ENCODE measurements around the gene PGBD5. TPM values are rescaled to one million over a fixed set of nuclear protein-coding genes. Genes with fewer than 3 reads are reported as not detected.

Gene PGBD5
- total RNA-seq, 1 donor from 2014 or later: 16.2 TPM

DNA sequence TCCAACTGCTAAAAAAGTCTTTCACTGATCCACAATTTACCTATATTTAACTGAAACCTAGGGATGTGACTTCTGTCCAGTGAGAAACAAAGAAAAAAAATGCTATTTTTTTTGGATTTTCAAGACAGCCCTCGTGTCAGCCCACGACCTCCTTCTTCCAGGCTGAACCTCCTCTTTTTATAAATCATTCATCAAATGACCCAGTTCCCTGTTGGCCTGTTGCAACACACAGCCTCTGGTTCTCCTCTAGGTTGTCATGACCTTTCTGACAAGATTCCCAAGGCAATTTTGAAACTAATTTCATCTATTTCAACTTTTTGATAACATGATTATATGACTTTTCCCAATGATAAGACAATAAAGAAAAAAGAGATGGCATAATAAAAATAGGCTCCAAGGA, 74.6 kb downstream of the PGBD5 start:
- TF ChIP-seq, protein P1, sequence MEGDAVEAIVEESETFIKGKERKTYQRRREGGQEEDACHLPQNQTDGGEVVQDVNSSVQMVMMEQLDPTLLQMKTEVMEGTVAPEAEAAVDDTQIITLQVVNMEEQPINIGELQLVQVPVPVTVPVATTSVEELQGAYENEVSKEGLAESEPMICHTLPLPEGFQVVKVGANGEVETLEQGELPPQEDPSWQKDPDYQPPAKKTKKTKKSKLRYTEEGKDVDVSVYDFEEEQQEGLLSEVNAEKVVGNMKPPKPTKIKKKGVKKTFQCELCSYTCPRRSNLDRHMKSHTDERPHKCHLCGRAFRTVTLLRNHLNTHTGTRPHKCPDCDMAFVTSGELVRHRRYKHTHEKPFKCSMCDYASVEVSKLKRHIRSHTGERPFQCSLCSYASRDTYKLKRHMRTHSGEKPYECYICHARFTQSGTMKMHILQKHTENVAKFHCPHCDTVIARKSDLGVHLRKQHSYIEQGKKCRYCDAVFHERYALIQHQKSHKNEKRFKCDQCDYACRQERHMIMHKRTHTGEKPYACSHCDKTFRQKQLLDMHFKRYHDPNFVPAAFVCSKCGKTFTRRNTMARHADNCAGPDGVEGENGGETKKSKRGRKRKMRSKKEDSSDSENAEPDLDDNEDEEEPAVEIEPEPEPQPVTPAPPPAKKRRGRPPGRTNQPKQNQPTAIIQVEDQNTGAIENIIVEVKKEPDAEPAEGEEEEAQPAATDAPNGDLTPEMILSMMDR (IDR thresholded peaks at IDR 0.05; ENCODE audit: unreplicated experiment): no peak

DNA sequence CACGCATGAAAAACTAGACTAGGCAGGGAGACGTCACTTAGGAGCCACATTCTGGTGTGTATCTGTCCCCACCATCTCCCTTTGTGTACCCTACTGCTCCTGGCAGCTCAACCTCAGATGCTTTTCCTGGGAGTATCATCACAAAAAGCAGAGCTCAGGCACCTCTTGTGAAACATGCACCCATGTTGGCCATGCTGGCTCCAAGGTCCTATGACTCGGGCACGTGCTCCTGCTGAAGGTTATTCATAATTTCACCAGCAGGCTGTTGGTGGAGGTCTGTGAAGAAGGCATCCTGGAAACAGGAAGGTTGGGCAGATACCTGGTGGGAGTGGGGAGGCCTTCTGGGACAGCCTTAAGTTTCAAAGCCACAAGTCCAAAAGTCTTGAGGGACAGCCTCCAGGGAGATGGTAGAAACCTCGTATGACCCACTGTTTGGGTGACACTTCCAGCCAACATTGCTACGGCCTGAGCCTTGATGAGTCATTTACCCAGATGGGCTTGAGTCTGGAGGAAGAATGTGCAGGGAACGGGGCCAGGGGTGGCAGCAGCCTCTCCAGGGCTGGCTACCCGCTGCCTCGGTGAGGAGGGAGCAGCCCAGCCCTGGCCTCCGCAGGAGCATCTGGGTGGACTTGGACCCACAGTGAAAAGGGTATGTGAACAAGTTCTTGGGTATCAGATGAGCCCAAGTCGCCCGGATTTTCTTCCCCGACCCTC, 75.8 kb downstream of the PGBD5 start:
- H3K27me3 Mint-ChIP-seq: no peaks in the 10 kb centered on the region
- DNase-seq (ENCODE audit: low spot score, unreplicated experiment): no peak
- H3K4me1 Mint-ChIP-seq (ENCODE audit: low read depth): peaks cover 5% of the 10 kb centered on the region
- no peaks in the 10 kb centered on the region for H3K9me3 Mint-ChIP-seq (ENCODE audit: low read depth)
- peak overlapping the region; percentile 57 for H3K27ac Mint-ChIP-seq
- peaks cover 18% of the 10 kb centered on the region for H3K36me3 Mint-ChIP-seq (ENCODE audit: insufficient read depth)
- H3K4me3 Mint-ChIP-seq (ENCODE audit: low read depth): no peak overlapping the region
- TF ChIP-seq, protein P1 (IDR thresholded peaks at IDR 0.05; ENCODE audit: unreplicated experiment): no peak

More for the DNA sequence above, 74.6 kb downstream of the PGBD5 start:
- H3K27me3 Mint-ChIP-seq: no peaks in the 10 kb centered on the region
- H3K36me3 Mint-ChIP-seq (ENCODE audit: insufficient read depth): peaks cover 18% of the 10 kb centered on the region
- H3K4me3 Mint-ChIP-seq (ENCODE audit: low read depth): no peak overlapping the region
- H3K27ac Mint-ChIP-seq: no peak overlapping the region
- H3K4me1 Mint-ChIP-seq (ENCODE audit: low read depth): peaks cover 5% of the 10 kb centered on the region
- no peak for DNase-seq (ENCODE audit: low spot score, unreplicated experiment)
- no peaks in the 10 kb centered on the region for H3K9me3 Mint-ChIP-seq (ENCODE audit: low read depth)

DNA sequence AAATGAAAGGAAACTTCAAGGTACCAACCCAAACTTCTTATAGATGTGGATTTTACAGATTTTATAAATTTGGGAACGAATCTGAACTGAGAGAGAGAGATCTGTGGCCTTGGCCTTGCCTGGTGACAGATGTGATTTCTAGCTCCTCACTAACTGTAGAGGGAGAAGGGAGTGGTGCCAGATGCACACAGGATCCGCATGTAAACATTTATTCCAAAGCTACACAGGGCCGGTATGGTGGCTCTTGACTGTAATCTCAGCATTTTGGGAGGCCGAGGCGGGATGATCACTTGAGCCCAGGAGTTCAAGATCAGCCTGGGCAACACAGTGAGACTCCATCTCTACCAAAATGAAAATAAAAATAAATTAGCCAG, 77.1 kb downstream of the PGBD5 start:
- no peak for DNase-seq (ENCODE audit: low spot score, unreplicated experiment)
- Mint-ChIP-seq H3K27ac (no peak overlapping the region), H3K4me1 (ENCODE audit: low read depth) (peaks cover 5% of the 10 kb centered on the region), H3K4me3 (ENCODE audit: low read depth) (no peak overlapping the region), H3K27me3 (no peaks in the 10 kb centered on the region), H3K36me3 (ENCODE audit: insufficient read depth) (peaks cover 17% of the 10 kb centered on the region), H3K9me3 (ENCODE audit: low read depth) (no peaks in the 10 kb centered on the region)
- TF ChIP-seq, protein P1 (IDR thresholded peaks at IDR 0.05; ENCODE audit: unreplicated experiment): no peak

DNA sequence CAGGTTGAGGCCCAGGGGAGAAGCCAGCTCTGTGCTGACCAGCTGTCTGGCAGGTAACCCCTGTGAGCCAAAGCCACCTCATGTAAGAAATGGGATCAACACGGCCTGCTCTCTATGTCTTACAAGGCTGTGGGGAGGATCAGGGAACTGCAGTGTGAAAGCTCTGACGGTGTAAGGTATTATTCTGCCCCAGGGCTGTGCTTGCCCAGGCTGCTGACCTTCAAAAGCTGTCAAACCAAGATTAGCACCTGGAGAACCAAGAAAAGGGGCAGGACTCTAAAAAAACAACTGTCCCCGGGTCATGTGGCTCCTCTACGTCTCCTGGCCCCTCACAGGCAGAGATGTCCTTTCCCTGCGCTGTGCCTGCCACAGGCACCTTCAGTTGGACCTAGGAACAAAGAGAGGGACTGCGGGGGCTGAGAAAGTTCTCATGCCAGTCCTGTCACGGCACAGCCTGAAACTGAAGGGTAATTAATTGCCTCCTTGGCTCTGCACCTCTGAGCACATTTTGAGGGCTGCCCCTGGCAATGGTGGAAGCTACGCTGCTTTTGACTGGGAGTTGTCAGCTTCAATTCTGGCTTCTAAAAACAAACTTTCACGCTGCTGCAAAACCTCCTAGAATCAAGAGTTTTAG, 77.6 kb downstream of the PGBD5 start:
- H3K27ac Mint-ChIP-seq: peak overlapping the region; percentile 64
- no peak for DNase-seq (ENCODE audit: low spot score, unreplicated experiment)
- no peaks in the 10 kb centered on the region for H3K9me3 Mint-ChIP-seq (ENCODE audit: low read depth)
- no peak overlapping the region for H3K4me3 Mint-ChIP-seq (ENCODE audit: low read depth)
- peaks cover 5% of the 10 kb centered on the region for H3K4me1 Mint-ChIP-seq (ENCODE audit: low read depth)
- peaks cover 17% of the 10 kb centered on the region for H3K36me3 Mint-ChIP-seq (ENCODE audit: insufficient read depth)
- TF ChIP-seq, protein P1 (IDR thresholded peaks at IDR 0.05; ENCODE audit: unreplicated experiment): no peak
- H3K27me3 Mint-ChIP-seq: no peaks in the 10 kb centered on the region

DNA sequence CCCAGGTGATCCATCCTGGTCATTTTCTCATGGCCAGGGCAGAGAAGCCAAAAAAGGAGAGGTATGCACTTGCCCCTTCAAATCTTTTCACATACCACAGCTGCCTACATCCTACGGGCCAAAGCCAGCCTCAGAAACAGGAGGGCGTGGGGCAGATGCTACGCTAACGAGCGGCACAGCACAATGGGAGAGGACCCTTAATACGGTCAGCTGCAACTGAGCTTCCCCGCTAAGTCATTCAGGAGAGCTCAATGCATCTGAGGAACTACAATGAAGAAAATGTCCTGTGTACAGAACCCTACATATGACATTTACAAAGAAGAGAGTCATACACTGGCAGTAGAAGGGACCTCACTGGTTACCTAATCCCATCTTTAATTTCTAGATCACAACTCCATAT, 78.2 kb downstream of the PGBD5 start:
- Mint-ChIP-seq H3K27me3 (no peaks in the 10 kb centered on the region), H3K36me3 (ENCODE audit: insufficient read depth) (peaks cover 20% of the 10 kb centered on the region), H3K9me3 (ENCODE audit: low read depth) (no peaks in the 10 kb centered on the region), H3K4me1 (ENCODE audit: low read depth) (peaks cover 5% of the 10 kb centered on the region), H3K27ac (no peak overlapping the region), H3K4me3 (ENCODE audit: low read depth) (no peak overlapping the region)
- TF ChIP-seq, protein P1 (IDR thresholded peaks at IDR 0.05; ENCODE audit: unreplicated experiment): no peak
- DNase-seq (ENCODE audit: low spot score, unreplicated experiment): no peak
